Parathyroid adenoma (tissue), 2 donors: Measurements from ENCODE around the gene TGFBR3L.

Source experiments
- H2AFZ ChIP-seq: fragments of 300-600 bp; sonication (generic); one replicate; pipeline ENCODE4 v1.7.0; 2017; ENCODE audit warnings: antibody characterized with exemption, mild to moderate bottlenecking
- H3K27ac ChIP-seq: fragments of 300-600 bp; sonication (generic); one replicate; pipeline ENCODE4 v1.7.0; 2017
- H3K27me3 ChIP-seq: fragments of 300-600 bp; sonication (generic); one replicate; pipeline ENCODE4 v1.7.0; 2017; ENCODE audit warnings: low read length; ENCODE audit not compliant: control insufficient read depth, insufficient read depth
- H3K36me3 ChIP-seq: fragments of 300-600 bp; sonication (generic); one replicate; pipeline ENCODE4 v1.7.0; 2017; ENCODE audit warnings: low read length; ENCODE audit not compliant: control insufficient read depth, insufficient read depth
- H3K4me1 ChIP-seq: fragments of 300-600 bp; sonication (generic); one replicate; pipeline ENCODE4 v1.7.0; 2017; ENCODE audit warnings: control low read depth
- H3K4me2 ChIP-seq: fragments of 300-600 bp; sonication (generic); one replicate; pipeline ENCODE4 v1.7.0; 2017; ENCODE audit warnings: low read length
- H3K4me3 ChIP-seq: fragments of 300-600 bp; sonication (generic); one replicate; pipeline ENCODE4 v1.7.0; 2017; ENCODE audit warnings: low read depth, low read length
- H3K79me2 ChIP-seq: fragments of 300-600 bp; sonication (generic); one replicate; pipeline ENCODE4 v1.7.0; 2017; ENCODE audit warnings: control low read depth
- H3K9ac ChIP-seq: fragments of 300-600 bp; sonication (generic); one replicate; pipeline ENCODE4 v1.7.0; 2017; ENCODE audit warnings: mild to moderate bottlenecking
- H3K9me3 ChIP-seq: fragments of 300-600 bp; sonication (generic); one replicate; pipeline ENCODE4 v1.7.0; 2017; ENCODE audit warnings: low read length; ENCODE audit not compliant: control insufficient read depth
- CTCF ChIP-seq: fragments of 300-600 bp; sonication (generic); IDR thresholded peaks from one replicate; pipeline ENCODE4 v1.7.0; 2017; ENCODE audit warnings: antibody characterized with exemption, mild to moderate bottlenecking
- donor health status: primary hyperparathyroidism.

TGFBR3L gene

GRCh38 chr19:7879836-7880235, 34.8 kb upstream of the TGFBR3L start:
- Histone ChIP-seq H3K4me1 (no peaks in the 10 kb centered on the region), H3K9me3 (no peaks in the 10 kb centered on the region), H3K79me2 (no peaks in the 10 kb centered on the region), H3K36me3 (no peaks in the 10 kb centered on the region), H3K4me3 (no peak overlapping the region), H3K27me3 (no peaks in the 10 kb centered on the region), H3K4me2 (no peak overlapping the region), H3K27ac (no peak overlapping the region), H2AFZ (no peak overlapping the region), H3K9ac (no peak overlapping the region)
- TF ChIP-seq CTCF: no peak

GRCh38 chr19:7881910-7882309, 32.7 kb upstream of the TGFBR3L start:
- TF ChIP-seq CTCF: no peak
- H3K79me2 ChIP-seq: no peaks in the 10 kb centered on the region
- H3K27ac ChIP-seq: no peak overlapping the region
- no peaks in the 10 kb centered on the region for H3K9me3 ChIP-seq
- H3K4me3 ChIP-seq: no peak overlapping the region
- no peaks in the 10 kb centered on the region for H3K4me1 ChIP-seq
- H3K27me3 ChIP-seq: no peaks in the 10 kb centered on the region
- no peak overlapping the region for H3K9ac ChIP-seq
- no peak overlapping the region for H3K4me2 ChIP-seq
- no peaks in the 10 kb centered on the region for H3K36me3 ChIP-seq
- H2AFZ ChIP-seq: no peak overlapping the region

- H3K27me3 ChIP-seq: no peaks in the 10 kb centered on the region
- H3K79me2 ChIP-seq: no peaks in the 10 kb centered on the region
- H3K36me3 ChIP-seq: no peaks in the 10 kb centered on the region
- H2AFZ ChIP-seq: no peak overlapping the region
- H3K9ac ChIP-seq: no peak overlapping the region
- H3K4me1 ChIP-seq: no peaks in the 10 kb centered on the region
- TF ChIP-seq CTCF: no peak
- no peak overlapping the region for H3K4me3 ChIP-seq
- no peak overlapping the region for H3K27ac ChIP-seq
- H3K4me2 ChIP-seq: no peak overlapping the region
- H3K9me3 ChIP-seq: no peaks in the 10 kb centered on the region
Measured at GRCh38 chr19:7883105-7883504, 31.5 kb upstream of the TGFBR3L start.

- no peak overlapping the region for H3K9ac ChIP-seq
- H2AFZ ChIP-seq: no peak overlapping the region
- no peaks in the 10 kb centered on the region for H3K27me3 ChIP-seq
- H3K36me3 ChIP-seq: no peaks in the 10 kb centered on the region
- no peak overlapping the region for H3K4me3 ChIP-seq
- H3K4me1 ChIP-seq: no peaks in the 10 kb centered on the region
- no peak for TF ChIP-seq CTCF
- no peaks in the 10 kb centered on the region for H3K79me2 ChIP-seq
- H3K4me2 ChIP-seq: no peak overlapping the region
- H3K9me3 ChIP-seq: no peaks in the 10 kb centered on the region
- H3K27ac ChIP-seq: no peak overlapping the region
Measured at GRCh38 chr19:7883796-7884570, 30.6 kb upstream of the TGFBR3L start.

- no peaks in the 10 kb centered on the region for H3K9me3 ChIP-seq
Measured at GRCh38 chr19:7885818-7886217, 28.8 kb upstream of the TGFBR3L start.

More at GRCh38 chr19:7885818-7886217, 28.8 kb upstream of the TGFBR3L start:
- Histone ChIP-seq H3K27me3 (no peaks in the 10 kb centered on the region), H2AFZ (no peak overlapping the region), H3K9ac (no peak overlapping the region), H3K4me3 (no peak overlapping the region), H3K4me2 (no peak overlapping the region), H3K27ac (no peak overlapping the region), H3K36me3 (no peaks in the 10 kb centered on the region), H3K4me1 (no peaks in the 10 kb centered on the region), H3K79me2 (no peaks in the 10 kb centered on the region)
- no peak for TF ChIP-seq CTCF
